Mesodermal cell (in vitro differentiated cells): ENCODE measurements around the gene MCC.

ENCODE experiments used
- H3K27ac ChIP-seq: 2 replicates; pipeline ENCODE4 v1.7.0; 2013; ENCODE audit warnings: mild to moderate bottlenecking, low read depth, low read length, moderate library complexity; ENCODE audit not compliant: severe bottlenecking
- H3K36me3 ChIP-seq: 2 replicates; pipeline ENCODE4 v1.7.1; 2013; ENCODE audit warnings: mild to moderate bottlenecking, low read length, moderate library complexity; ENCODE audit not compliant: control insufficient read depth, insufficient read depth
- H3K4me1 ChIP-seq: one replicate; pipeline ENCODE4 v1.7.1; 2013; ENCODE audit warnings: mild to moderate bottlenecking, low read length; ENCODE audit not compliant: insufficient read depth, control insufficient read depth, poor library complexity, severe bottlenecking
- H3K4me3 ChIP-seq: 2 replicates; pipeline ENCODE4 v1.7.0; 2013; ENCODE audit warnings: low read length, control low read depth, mild to moderate bottlenecking; ENCODE audit not compliant: insufficient read depth, poor library complexity, severe bottlenecking; ENCODE audit errors: extremely low read depth
- H3K9me3 ChIP-seq: 2 replicates; pipeline ENCODE4 v1.7.1; 2013; ENCODE audit warnings: mild to moderate bottlenecking, low read length, moderate library complexity; ENCODE audit not compliant: control insufficient read depth
- WGBS, 2 experiments: methylation state at CpG; one replicate each; pipeline ENCODE4 v1.1.5; 2013; ENCODE audit warnings: missing lambda C conversion rate in 2 of 2; ENCODE audit not compliant: insufficient coverage in 2 of 2; 5-methylcytosine and 5-hydroxymethylcytosine counted together

Gene MCC

DNA sequence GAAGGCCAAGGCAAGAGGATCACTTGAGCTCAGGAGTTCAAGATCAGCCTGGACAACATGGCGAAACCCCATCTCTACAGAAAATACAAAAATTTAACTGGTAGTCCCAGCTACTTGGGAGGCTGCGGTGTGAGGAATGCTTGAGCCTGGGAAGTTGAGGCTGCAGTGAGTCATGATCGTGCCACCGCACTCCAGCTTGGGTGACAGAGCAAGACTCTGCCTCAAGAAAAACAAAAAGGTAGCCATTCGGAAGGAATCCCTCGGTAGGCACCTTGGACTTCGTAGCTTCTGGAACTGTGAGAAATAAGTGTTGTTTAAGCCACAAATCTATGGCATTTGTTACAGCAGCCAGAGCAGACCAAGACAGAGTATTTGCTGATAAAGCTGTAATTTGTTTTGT is 337.4 kb downstream of the MCC start:
- H3K27ac ChIP-seq, result peak overlapping the region; percentile 13
- H3K9me3 ChIP-seq, result no peaks in the 10 kb centered on the region
- 88 to 97% methylated on average over 3 to 7 of the region's 7 CpGs for WGBS, 2 experiments
- H3K4me3 ChIP-seq, result no peak overlapping the region
- H3K4me1 ChIP-seq, result peaks cover 7% of the 10 kb centered on the region
- H3K36me3 ChIP-seq, result no peaks in the 10 kb centered on the region

- H3K4me3 ChIP-seq, result no peak overlapping the region
- peaks cover 7% of the 10 kb centered on the region for H3K4me1 ChIP-seq
- no peak overlapping the region for H3K27ac ChIP-seq
- H3K9me3 ChIP-seq, result no peaks in the 10 kb centered on the region
- no peaks in the 10 kb centered on the region for H3K36me3 ChIP-seq
- WGBS, 2 experiments, result 80 to 100% methylated on average over 1 of the region's 2 CpGs
These were observed 338.0 kb downstream of the MCC start for GRCh38 chr5:113150221-113150620.

- Histone ChIP-seq H3K4me1 (peaks cover 7% of the 10 kb centered on the region), H3K27ac (no peak overlapping the region), H3K36me3 (no peaks in the 10 kb centered on the region), H3K4me3 (no peak overlapping the region), H3K9me3 (no peaks in the 10 kb centered on the region)
- WGBS, 2 experiments, result no CpG with 5 or more reads among the region's 7 CpGs
These were observed 340.7 kb downstream of the MCC start for GRCh38 chr5:113147537-113147936.

DNA sequence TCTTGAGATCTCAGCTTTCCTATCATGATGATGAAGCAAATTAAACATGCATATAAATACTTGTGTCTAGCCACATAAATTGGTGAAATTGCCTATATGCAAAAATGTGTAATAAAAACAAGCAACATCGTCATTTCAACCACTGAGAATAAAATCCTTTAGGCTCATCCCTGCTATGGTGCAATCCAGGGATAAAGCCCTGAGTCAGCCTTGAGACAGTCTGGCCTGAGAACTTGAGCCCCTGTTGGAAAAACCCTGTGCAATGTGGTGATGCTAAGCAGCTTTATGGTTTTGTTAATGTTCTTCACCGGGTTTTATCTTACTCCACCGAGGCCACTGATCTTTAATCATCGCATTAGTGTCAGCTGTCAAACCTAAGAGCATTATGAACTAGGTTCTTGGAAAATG is 341.1 kb downstream of the MCC start:
- H3K27ac ChIP-seq, result no peak overlapping the region
- H3K9me3 ChIP-seq, result no peaks in the 10 kb centered on the region
- 50 to 60% methylated on average over 2 to 3 of the region's 4 CpGs for WGBS, 2 experiments
- peaks cover 4% of the 10 kb centered on the region for H3K36me3 ChIP-seq
- H3K4me3 ChIP-seq, result no peak overlapping the region
- H3K4me1 ChIP-seq, result peaks cover 7% of the 10 kb centered on the region

DNA sequence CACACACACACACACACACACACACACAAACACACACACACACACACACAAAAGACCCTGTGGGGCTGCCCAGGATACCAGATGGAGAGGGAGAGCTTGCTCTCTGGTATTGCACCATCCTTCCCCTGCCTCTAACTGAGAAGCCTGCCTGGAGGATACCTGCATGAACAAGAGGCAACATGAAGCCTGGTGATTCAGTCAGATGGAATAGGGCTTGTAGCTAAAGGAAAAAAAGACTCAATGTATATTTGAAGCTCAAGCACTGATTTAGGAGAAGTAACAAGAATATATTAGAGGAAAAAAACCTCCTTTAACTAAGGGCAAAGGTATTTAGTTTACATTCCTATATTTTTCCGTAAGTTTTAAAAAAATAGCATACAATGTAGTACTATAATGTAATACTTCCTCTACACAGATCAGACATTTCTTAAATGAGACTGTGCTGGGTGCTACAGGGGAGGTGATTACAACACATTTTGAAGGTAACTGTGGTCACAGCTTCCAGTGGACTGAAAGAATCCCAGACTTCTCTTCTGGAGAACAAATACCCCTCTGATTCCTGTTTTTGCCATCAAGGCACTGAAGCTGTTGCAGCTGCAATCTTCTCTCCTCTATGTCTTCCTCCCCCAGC is 342.4 kb downstream of the MCC start:
- H3K27ac ChIP-seq, result no peak overlapping the region
- no CpG with 5 or more reads among the region's 1 CpG for WGBS, 2 experiments

DNA sequence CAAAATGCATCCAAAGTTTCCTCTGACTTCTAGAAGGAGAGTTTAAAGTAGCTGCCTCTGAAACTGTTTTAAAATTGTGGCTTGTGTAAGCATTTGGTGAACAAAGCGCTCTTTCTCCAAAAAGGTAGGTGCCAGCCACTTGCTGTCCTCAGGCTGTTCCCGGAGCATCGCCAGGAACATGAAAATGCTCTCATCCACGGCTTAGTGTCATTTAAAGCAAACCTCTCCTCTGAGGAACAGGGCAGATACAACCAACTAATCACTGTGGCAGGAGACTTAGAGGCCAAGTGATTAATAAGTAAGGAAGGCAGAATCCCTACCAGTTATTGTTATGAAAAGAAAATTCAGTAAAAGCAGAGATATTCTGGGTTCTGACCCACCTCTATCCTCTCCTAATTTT is 346.1 kb downstream of the MCC start:
- no peak overlapping the region for H3K4me3 ChIP-seq
- no peaks in the 10 kb centered on the region for H3K9me3 ChIP-seq
- peaks cover 6% of the 10 kb centered on the region for H3K4me1 ChIP-seq
- 88 to 95% methylated on average over 1 to 4 of the region's 4 CpGs for WGBS, 2 experiments
- H3K27ac ChIP-seq, result peak overlapping the region; percentile 17
- H3K36me3 ChIP-seq, result peaks cover 4% of the 10 kb centered on the region

More for the DNA sequence above, 342.4 kb downstream of the MCC start:
- H3K9me3 ChIP-seq, result no peaks in the 10 kb centered on the region
- peaks cover 13% of the 10 kb centered on the region for H3K4me1 ChIP-seq
- no peak overlapping the region for H3K4me3 ChIP-seq
- H3K36me3 ChIP-seq, result peaks cover 4% of the 10 kb centered on the region

GRCh38 chr5:113140837-113141671 is 347.2 kb downstream of the MCC start:
- H3K4me3 ChIP-seq, result no peak overlapping the region
- H3K9me3 ChIP-seq, result no peaks in the 10 kb centered on the region
- peaks cover 6% of the 10 kb centered on the region for H3K4me1 ChIP-seq
- peaks cover 4% of the 10 kb centered on the region for H3K36me3 ChIP-seq
- 68 to 75% methylated on average over 5 to 7 of the region's 9 CpGs for WGBS, 2 experiments
- peak overlapping the region; percentile 46 for H3K27ac ChIP-seq

DNA sequence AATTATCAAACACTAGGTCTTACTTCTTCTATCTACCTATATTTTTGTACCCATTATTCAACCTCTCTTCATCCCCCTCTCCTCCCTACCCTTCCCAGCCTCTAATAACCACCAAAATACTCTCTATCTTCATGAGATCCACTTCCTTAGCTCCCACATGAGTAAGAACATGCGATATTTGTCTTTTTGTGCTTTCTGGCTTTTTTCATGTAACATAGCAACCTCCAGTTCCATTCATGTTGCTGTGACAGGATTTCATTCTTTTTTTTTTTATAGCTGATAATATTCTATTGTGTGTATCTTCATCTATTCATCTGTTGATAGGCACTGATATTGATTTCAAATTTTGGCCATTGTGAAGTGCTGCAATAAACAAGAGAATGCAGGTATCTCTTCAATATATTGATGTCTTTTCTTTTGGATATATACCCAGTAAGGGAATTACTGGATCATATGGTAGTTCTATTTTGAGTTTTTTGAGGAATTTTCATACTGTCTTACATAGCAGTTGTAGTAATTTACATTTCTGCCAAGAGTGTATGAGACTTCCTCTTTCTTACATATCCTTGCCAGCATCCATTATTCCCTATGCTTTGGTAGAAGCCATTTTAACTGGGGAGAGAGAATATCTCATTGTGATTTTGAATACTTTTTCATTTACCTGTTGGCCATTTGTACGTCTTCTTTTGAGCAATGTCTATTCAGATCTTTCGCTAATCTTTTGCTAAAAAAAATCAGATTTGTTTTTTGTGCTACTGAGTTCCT is 354.9 kb downstream of the MCC start:
- no peak overlapping the region for H3K4me3 ChIP-seq
- WGBS, 2 experiments, result 82 to 97% methylated on average over 3 of the region's 3 CpGs
- no peak overlapping the region for H3K27ac ChIP-seq
- no peaks in the 10 kb centered on the region for H3K4me1 ChIP-seq
- H3K36me3 ChIP-seq, result no peaks in the 10 kb centered on the region
- no peaks in the 10 kb centered on the region for H3K9me3 ChIP-seq

DNA sequence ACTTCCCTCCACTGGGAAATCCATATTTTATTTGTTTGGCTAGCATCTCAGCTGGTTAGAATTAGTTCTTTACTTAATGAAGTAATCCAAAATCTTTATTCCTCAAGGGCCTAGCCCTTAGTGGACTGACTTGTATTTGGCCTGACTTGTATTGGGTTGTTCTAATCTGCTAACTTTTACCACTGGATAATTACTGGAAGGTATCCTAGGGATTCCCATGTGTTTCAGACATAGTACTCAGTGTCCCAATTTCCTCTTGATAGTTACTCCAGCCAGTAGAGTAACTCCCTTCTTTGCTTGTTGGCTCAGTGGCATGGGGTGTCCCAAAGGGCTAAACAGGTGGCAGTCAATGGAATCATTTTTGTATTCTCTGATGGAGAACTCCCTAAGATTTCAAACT is 355.7 kb downstream of the MCC start:
- Histone ChIP-seq H3K36me3 (no peaks in the 10 kb centered on the region), H3K27ac (no peak overlapping the region), H3K9me3 (no peaks in the 10 kb centered on the region), H3K4me3 (no peak overlapping the region), H3K4me1 (no peaks in the 10 kb centered on the region)

DNA sequence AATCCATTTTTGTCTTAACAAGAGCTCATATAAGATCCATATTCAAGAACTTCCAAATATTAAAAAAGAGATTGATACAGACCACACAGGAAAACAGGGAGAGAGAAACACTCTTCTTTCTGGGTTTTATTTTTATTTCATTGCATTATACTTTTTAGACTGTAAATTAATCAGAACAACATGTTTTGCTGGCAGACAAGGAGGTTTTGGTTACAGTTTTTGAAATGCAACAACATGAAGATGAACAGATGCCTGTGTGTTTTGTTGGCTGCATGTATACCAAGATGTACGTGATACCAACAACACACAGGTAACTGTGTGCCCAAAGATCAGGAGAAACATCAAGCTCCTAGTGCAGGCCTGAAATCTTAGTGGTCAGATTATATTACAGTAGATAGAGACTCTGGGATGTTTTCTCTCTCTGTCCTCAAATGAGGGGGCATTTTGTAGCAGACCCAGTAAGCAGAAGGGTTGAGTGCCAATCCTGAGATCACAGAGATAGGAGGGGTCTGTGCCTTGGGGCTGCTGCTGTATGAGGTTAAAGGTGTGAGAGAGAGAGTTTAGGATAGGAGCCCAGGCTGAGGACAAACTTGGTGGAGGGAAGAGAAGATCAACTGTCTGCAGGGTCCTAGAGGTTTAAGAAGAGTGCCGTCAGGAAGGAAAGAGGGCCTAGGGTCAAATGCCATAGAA is 359.5 kb downstream of the MCC start:
- H3K4me1 ChIP-seq, result no peaks in the 10 kb centered on the region
- no peak overlapping the region for H3K4me3 ChIP-seq
- no peaks in the 10 kb centered on the region for H3K9me3 ChIP-seq
- no peak overlapping the region for H3K27ac ChIP-seq
- no peaks in the 10 kb centered on the region for H3K36me3 ChIP-seq
- whole genome bisulfite sequencing, 2 experiments, result 0 to 50% methylated on average over 1 to 2 of the region's 2 CpGs
